ENCODE measurements around the gene IFNL2.

The IFNL2 gene

DNA sequence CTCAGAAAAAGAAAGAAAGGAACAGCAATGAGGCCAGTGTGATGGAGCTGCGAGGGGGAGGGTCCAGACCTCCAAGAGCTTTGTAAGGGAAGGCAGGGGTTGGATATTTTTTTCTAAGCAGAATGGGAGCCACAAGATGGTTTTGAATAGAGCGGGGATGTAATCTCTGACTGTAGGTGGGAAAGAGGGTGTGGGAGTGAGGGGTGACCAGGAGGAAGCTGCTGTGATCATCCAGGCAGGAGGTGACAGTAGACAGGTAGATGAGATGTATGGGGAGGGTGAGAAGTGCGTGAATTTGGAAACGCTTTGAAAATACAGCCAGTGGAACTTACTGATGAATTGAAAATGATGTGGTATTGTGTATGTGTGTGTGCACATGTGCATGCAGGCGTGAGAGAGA is 7.4 kb downstream of the IFNL2 start:
- ChIA-PET CTCF (interaction anchor here (0.6 kb wide), 1 partner anchor 199 kb away, joined by 4 read pairs; no protein-coding TSS in a partner anchor), POLR2A (no interaction called here)
- no peak for DNase-seq (ENCODE audit: extremely low spot score)
- TF ChIP-seq FOXM1 (IDR thresholded peaks at IDR 0.05; ENCODE audit: borderline replicate concordance): no peak
- no peak for TF ChIP-seq SUZ12 (IDR thresholded peaks at IDR 0.05)
- no peak for TF ChIP-seq ARNT (IDR thresholded peaks at IDR 0.05)
- no peak for TF ChIP-seq TARDBP (IDR thresholded peaks at IDR 0.05)
- TF ChIP-seq LEF1 (IDR thresholded peaks at IDR 0.05; ENCODE audit: borderline replicate concordance): no peak

DNA sequence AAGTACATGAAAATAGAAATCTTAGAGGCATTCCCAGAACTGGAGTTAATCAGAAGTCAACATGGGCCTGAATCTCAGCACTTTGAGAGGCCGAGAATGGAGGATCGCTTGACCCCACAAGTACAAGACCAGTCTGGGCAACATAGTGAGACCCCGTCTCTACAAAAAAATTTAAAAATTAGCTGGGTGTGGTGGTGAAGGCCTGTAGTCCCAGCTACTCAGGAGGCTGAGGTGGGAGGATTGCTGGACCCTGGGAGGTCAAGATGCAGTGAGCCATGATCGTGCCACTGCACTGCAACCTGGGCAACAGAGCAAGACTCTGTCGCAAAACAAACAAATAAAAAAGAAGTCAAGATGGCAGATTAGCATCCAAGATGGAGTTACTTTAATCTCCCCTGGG is 8.5 kb downstream of the IFNL2 start:
- DNase-seq (ENCODE audit: extremely low spot score): no peak
- POLR2A ChIA-PET: no interaction called here
- TF ChIP-seq ARNT (IDR thresholded peaks at IDR 0.05) (no peak), TARDBP (IDR thresholded peaks at IDR 0.05) (no peak), ELF4 (IDR thresholded peaks at IDR 0.05) (no peak), BHLHE40 (IDR thresholded peaks at IDR 0.05; ENCODE audit: borderline replicate concordance) (no peak), SUZ12 (IDR thresholded peaks at IDR 0.05) (no peak), NFRKB (IDR thresholded peaks at IDR 0.05) (no peak), SP1 (IDR thresholded peaks at IDR 0.05) (no peak), FOXM1 (IDR thresholded peaks at IDR 0.05; ENCODE audit: borderline replicate concordance) (no peak), HDGF (IDR thresholded peaks at IDR 0.05; ENCODE audit: borderline replicate concordance) (no peak), FOXA1 (IDR thresholded peaks at IDR 0.05) (no peak), L3MBTL2 (conservative IDR thresholded peaks at IDR 0.05) (no peak), FOXK2 (IDR thresholded peaks at IDR 0.05) (no peak), LEF1 (IDR thresholded peaks at IDR 0.05; ENCODE audit: borderline replicate concordance) (no peak), ZNF384 (IDR thresholded peaks at IDR 0.05) (no peak), CTBP1 (IDR thresholded peaks at IDR 0.05; ENCODE audit: borderline replicate concordance) (no peak)
- TF ChIP-seq, protein P1, sequence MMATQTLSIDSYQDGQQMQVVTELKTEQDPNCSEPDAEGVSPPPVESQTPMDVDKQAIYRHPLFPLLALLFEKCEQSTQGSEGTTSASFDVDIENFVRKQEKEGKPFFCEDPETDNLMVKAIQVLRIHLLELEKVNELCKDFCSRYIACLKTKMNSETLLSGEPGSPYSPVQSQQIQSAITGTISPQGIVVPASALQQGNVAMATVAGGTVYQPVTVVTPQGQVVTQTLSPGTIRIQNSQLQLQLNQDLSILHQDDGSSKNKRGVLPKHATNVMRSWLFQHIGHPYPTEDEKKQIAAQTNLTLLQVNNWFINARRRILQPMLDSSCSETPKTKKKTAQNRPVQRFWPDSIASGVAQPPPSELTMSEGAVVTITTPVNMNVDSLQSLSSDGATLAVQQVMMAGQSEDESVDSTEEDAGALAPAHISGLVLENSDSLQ (IDR thresholded peaks at IDR 0.05): no peak
- CTCF ChIA-PET: no interaction called here

DNA sequence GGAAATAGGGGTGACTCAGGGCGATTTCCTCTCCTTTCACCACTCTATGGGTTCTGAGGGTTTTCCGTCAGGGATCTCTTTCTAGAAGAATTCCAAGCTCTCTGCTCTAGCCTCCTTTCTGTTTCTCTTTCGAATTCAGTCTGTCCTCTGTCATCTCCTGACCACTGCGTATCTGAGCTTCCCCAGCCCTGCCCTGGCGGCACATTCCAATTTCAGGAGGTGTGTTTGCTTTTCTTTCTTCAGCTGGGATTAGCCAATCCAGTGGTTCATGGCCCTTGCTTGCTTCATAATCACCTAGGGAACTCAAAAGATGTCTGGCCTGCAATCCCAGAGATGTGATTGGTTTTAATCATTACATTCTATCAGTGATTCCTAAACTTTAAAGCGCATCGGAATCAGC is 9.4 kb downstream of the IFNL2 start:
- TF ChIP-seq ZNF384 (IDR thresholded peaks at IDR 0.05) (no peak), BHLHE40 (IDR thresholded peaks at IDR 0.05; ENCODE audit: borderline replicate concordance) (no peak), HDGF (IDR thresholded peaks at IDR 0.05; ENCODE audit: borderline replicate concordance) (no peak), L3MBTL2 (conservative IDR thresholded peaks at IDR 0.05) (no peak), FOXK2 (IDR thresholded peaks at IDR 0.05) (no peak), FOXM1 (IDR thresholded peaks at IDR 0.05; ENCODE audit: borderline replicate concordance) (no peak), SUZ12 (IDR thresholded peaks at IDR 0.05) (no peak), CTBP1 (IDR thresholded peaks at IDR 0.05; ENCODE audit: borderline replicate concordance) (no peak), FOXA1 (IDR thresholded peaks at IDR 0.05) (no peak), TARDBP (IDR thresholded peaks at IDR 0.05) (no peak)
- TF ChIP-seq, protein P1 (IDR thresholded peaks at IDR 0.05): no peak
- no peak for DNase-seq (ENCODE audit: extremely low spot score)
- POLR2A ChIA-PET: no interaction called here
- CTCF ChIA-PET: no interaction called here

DNA sequence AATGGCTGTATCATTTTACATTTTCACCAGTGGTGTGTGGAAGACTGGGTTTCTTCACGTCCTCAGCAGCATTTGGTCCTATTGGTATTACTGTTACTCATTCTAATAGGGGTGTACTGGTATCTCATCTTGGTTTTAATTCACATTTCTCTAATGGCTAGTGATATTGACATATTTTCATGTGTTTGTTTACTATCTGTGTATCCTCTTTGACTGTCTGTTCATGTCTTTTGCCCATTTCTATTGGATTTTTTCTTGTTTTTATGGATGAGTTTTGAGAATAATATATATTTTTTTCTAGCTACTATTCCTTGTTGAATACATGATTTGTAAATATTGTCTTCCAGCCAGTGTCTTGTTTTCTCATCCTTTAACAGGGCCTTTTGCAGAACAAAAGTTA is 13.8 kb downstream of the IFNL2 start:
- DNase-seq (ENCODE audit: extremely low spot score): no peak
- TF ChIP-seq SUZ12 (IDR thresholded peaks at IDR 0.05) (no peak), ZNF384 (IDR thresholded peaks at IDR 0.05) (no peak), ELF4 (IDR thresholded peaks at IDR 0.05) (no peak), SP1 (IDR thresholded peaks at IDR 0.05) (no peak), LEF1 (IDR thresholded peaks at IDR 0.05; ENCODE audit: borderline replicate concordance) (no peak), FOXM1 (IDR thresholded peaks at IDR 0.05; ENCODE audit: borderline replicate concordance) (no peak), TARDBP (IDR thresholded peaks at IDR 0.05) (no peak), BHLHE40 (IDR thresholded peaks at IDR 0.05; ENCODE audit: borderline replicate concordance) (no peak), L3MBTL2 (conservative IDR thresholded peaks at IDR 0.05) (no peak), ARNT (IDR thresholded peaks at IDR 0.05) (no peak), FOXA1 (IDR thresholded peaks at IDR 0.05) (no peak)
- ChIA-PET CTCF (interaction anchor here (0.6 kb wide), 1 partner anchor 78 kb away, joined by 3 read pairs; the partner anchor contains the start of gene SYCN), POLR2A (no interaction called here)

DNA sequence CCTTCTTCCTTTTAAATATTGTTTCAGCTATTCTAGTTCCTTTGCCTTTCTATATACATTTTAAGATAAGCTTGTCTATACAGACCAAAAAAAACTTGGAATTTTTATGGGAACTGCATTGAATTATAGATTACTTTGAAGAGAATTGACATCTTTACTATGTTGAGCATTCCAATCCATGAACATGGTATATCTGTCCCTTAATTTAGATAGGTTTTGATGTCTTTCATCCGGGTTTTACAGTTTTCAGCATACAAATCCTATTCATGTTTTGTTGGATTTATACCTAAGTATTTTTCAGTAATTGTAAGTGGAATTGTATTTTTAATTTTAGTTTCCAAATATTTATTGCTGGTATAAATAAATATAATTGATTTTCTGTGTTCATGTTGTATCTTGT is 15.8 kb downstream of the IFNL2 start:
- POLR2A ChIA-PET: no interaction called here
- TF ChIP-seq LEF1 (IDR thresholded peaks at IDR 0.05; ENCODE audit: borderline replicate concordance): no peak
- TF ChIP-seq ELF4 (IDR thresholded peaks at IDR 0.05): no peak
- TF ChIP-seq FOXA1 (IDR thresholded peaks at IDR 0.05): no peak
- no peak for TF ChIP-seq HDGF (IDR thresholded peaks at IDR 0.05; ENCODE audit: borderline replicate concordance)
- TF ChIP-seq ARNT (IDR thresholded peaks at IDR 0.05): no peak
- no peak for TF ChIP-seq BHLHE40 (IDR thresholded peaks at IDR 0.05; ENCODE audit: borderline replicate concordance)
- TF ChIP-seq FOXK2 (IDR thresholded peaks at IDR 0.05): no peak
- TF ChIP-seq, protein P1 (IDR thresholded peaks at IDR 0.05): no peak
- CTCF ChIA-PET: no interaction called here
- DNase-seq (ENCODE audit: extremely low spot score): no peak

DNA sequence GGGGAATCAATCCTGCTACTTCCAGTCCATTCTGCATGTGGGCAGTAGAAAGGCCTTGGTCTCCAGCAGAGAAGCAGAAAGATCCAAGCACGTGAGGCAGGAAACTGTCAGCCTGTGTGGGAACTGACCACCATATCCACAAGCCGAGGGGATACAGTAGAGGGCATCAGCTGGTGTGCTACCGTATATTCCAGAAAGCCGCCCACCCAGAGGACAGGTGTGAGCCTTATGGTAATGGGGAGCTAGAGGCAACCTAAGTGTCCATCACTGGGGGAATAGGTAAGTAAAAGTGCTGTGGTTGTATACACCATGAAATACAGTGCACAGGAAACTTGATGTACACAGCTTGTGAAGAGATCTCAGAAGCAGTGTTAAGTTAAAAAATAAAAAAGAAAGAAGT is 25.2 kb downstream of the IFNL2 start:
- TF ChIP-seq LEF1 (IDR thresholded peaks at IDR 0.05; ENCODE audit: borderline replicate concordance) (no peak), FOXA1 (IDR thresholded peaks at IDR 0.05) (no peak), NFRKB (IDR thresholded peaks at IDR 0.05) (no peak), SUZ12 (IDR thresholded peaks at IDR 0.05) (no peak), ZNF384 (IDR thresholded peaks at IDR 0.05) (no peak), FOXM1 (IDR thresholded peaks at IDR 0.05; ENCODE audit: borderline replicate concordance) (no peak), L3MBTL2 (conservative IDR thresholded peaks at IDR 0.05) (no peak), CTBP1 (IDR thresholded peaks at IDR 0.05; ENCODE audit: borderline replicate concordance) (no peak), ARNT (IDR thresholded peaks at IDR 0.05) (no peak), BHLHE40 (IDR thresholded peaks at IDR 0.05; ENCODE audit: borderline replicate concordance) (no peak), HDGF (IDR thresholded peaks at IDR 0.05; ENCODE audit: borderline replicate concordance) (no peak)
- TF ChIP-seq, protein P1 (IDR thresholded peaks at IDR 0.05): no peak
- DNase-seq (ENCODE audit: extremely low spot score): no peak
- ChIA-PET POLR2A (no interaction called here), CTCF (no interaction called here)
